ENCODE data around the gene WDR27.

- TF ChIP-seq CTCF (IDR thresholded peaks at IDR 0.05) (no peak), POLR2A (IDR thresholded peaks at IDR 0.05) (no peak)
Observed at GRCh38 chr6:169545982-169546381, 155.8 kb downstream of the WDR27 start.

All from esophagus squamous epithelium (tissue), 4 donors.